KMS-11 (cell line): ENCODE results near the gene ZFYVE9.

ENCODE experiments used
- H2AFZ ChIP-seq: fragments of 200-600 bp; sonication (generic); 2 replicates; pipeline ENCODE4 v1.6.1; 2016; ENCODE audit warnings: antibody characterized with exemption, mixed run types, low read depth
- H3K27ac ChIP-seq: fragments of 200-600 bp; sonication (generic); 2 replicates; pipeline ENCODE4 v1.6.1; 2016; ENCODE audit warnings: mild to moderate bottlenecking, mixed run types
- H3K27me3 ChIP-seq: fragments of 200-600 bp; sonication (generic); 2 replicates; pipeline ENCODE4 v1.6.1; 2017; ENCODE audit warnings: mild to moderate bottlenecking, low read depth, mixed run types, moderate library complexity; ENCODE audit not compliant: insufficient read depth
- H3K36me3 ChIP-seq: fragments of 200-600 bp; sonication (generic); 2 replicates; pipeline ENCODE4 v1.6.1; 2017; ENCODE audit warnings: mild to moderate bottlenecking, mixed run types; ENCODE audit not compliant: insufficient read depth
- H3K4me1 ChIP-seq: fragments of 200-600 bp; sonication (generic); 2 replicates; pipeline ENCODE4 v1.6.1; 2016; ENCODE audit warnings: mild to moderate bottlenecking, low read depth, mixed run types; ENCODE audit not compliant: poor library complexity, severe bottlenecking
- H3K4me2 ChIP-seq: fragments of 200-600 bp; sonication (generic); 2 replicates; pipeline ENCODE4 v1.7.0; 2016; ENCODE audit warnings: mild to moderate bottlenecking, mixed run types
- H3K4me3 ChIP-seq: fragments of 200-600 bp; sonication (generic); IDR thresholded peaks from 2 replicates; pipeline ENCODE4 v1.6.1; 2017; ENCODE audit warnings: low read depth, low read length, mixed read lengths; ENCODE audit not compliant: insufficient read depth
- H3K79me2 ChIP-seq: fragments of 200-600 bp; sonication (generic); 2 replicates; pipeline ENCODE4 v1.6.1; 2016; ENCODE audit warnings: low read depth, mixed run types; ENCODE audit not compliant: insufficient read depth
- H3K9ac ChIP-seq: fragments of 200-600 bp; sonication (generic); 2 replicates; pipeline ENCODE4 v1.6.1; 2016; ENCODE audit warnings: mild to moderate bottlenecking, mixed run types
- H4K20me1 ChIP-seq: fragments of 200-600 bp; sonication (generic); 2 replicates; pipeline ENCODE4 v1.6.1; 2016; ENCODE audit warnings: mild to moderate bottlenecking, mixed run types; ENCODE audit not compliant: insufficient read depth
- TF ChIP-seq, protein P1 (sequence below): fragments of 200-600 bp; sonication (generic); conservative IDR thresholded peaks from 2 replicates; pipeline ENCODE4 v1.6.1; 2017; ENCODE audit warnings: low read depth, mild to moderate bottlenecking, antibody characterized with exemption, low read length, moderate library complexity, mixed read lengths

Gene ZFYVE9

DNA sequence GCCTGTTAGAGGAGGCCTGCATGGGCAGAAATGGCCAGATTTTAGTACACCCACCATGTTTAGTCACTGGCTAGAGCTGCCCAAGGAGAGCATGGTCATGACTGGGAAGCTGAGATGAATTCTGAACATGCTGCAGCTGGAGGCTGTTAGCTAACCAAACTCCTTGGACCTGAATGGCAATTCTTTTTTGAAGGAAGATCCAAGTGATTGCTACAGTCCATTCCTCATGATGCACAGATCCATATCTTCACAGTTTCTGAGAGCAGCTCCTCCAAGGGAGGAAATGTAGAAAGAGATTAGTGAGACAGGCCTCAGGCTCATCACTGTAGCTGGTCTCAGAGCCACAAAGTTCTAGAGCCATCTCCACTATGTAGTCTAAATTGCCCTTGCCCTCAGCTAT is 11.1 kb downstream of the ZFYVE9 start:
- Histone ChIP-seq H3K27me3 (no peaks in the 10 kb centered on the region), H3K27ac (no peak overlapping the region), H4K20me1 (no peaks in the 10 kb centered on the region), H2AFZ (no peak overlapping the region), H3K79me2 (no peaks in the 10 kb centered on the region; the same call in 1 of the 2 replicates), H3K4me2 (no peak overlapping the region), H3K36me3 (no peaks in the 10 kb centered on the region), H3K9ac (no peak overlapping the region), H3K4me3 (no peak overlapping the region), H3K4me1 (peaks cover 7% of the 10 kb centered on the region)
- TF ChIP-seq, protein P1, sequence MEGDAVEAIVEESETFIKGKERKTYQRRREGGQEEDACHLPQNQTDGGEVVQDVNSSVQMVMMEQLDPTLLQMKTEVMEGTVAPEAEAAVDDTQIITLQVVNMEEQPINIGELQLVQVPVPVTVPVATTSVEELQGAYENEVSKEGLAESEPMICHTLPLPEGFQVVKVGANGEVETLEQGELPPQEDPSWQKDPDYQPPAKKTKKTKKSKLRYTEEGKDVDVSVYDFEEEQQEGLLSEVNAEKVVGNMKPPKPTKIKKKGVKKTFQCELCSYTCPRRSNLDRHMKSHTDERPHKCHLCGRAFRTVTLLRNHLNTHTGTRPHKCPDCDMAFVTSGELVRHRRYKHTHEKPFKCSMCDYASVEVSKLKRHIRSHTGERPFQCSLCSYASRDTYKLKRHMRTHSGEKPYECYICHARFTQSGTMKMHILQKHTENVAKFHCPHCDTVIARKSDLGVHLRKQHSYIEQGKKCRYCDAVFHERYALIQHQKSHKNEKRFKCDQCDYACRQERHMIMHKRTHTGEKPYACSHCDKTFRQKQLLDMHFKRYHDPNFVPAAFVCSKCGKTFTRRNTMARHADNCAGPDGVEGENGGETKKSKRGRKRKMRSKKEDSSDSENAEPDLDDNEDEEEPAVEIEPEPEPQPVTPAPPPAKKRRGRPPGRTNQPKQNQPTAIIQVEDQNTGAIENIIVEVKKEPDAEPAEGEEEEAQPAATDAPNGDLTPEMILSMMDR: no peak

DNA sequence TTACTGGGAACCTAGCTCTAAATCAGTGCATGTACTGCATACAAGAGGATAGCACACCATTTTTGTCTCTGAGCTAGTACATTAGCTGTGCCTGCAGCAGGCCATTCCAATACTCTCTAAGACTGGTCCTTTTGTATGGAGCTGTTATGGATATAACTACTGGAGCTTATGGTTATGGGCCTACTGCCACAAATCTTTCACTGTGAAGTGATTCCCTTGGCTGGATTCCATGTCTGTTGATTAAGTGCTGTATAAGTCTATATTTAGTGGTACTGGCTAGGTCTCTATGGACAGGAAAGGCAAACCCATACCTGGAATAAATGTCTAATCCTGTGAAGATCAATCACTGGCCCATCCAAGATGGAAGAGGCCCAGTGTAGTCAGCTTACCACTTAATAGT is 12.0 kb downstream of the ZFYVE9 start:
- H3K36me3 ChIP-seq: no peaks in the 10 kb centered on the region
- H3K4me3 ChIP-seq: no peak overlapping the region
- no peak overlapping the region for H3K9ac ChIP-seq
- H3K27me3 ChIP-seq: no peaks in the 10 kb centered on the region
- no peak overlapping the region for H2AFZ ChIP-seq
- H4K20me1 ChIP-seq: no peaks in the 10 kb centered on the region
- no peak overlapping the region for H3K4me2 ChIP-seq
- TF ChIP-seq, protein P1: no peak
- H3K4me1 ChIP-seq: peaks cover 7% of the 10 kb centered on the region
- no peaks in the 10 kb centered on the region; the same call in 1 of the 2 replicates for H3K79me2 ChIP-seq
- H3K27ac ChIP-seq: no peak overlapping the region

GRCh38 chr1:52156460-52156859 is 14.6 kb downstream of the ZFYVE9 start:
- TF ChIP-seq, protein P1: no peak
- no peaks in the 10 kb centered on the region for H3K27me3 ChIP-seq
- H2AFZ ChIP-seq: no peak overlapping the region
- no peak overlapping the region for H3K4me2 ChIP-seq
- no peaks in the 10 kb centered on the region; the same call in 1 of the 2 replicates for H3K79me2 ChIP-seq
- no peaks in the 10 kb centered on the region for H3K36me3 ChIP-seq
- H3K4me3 ChIP-seq: no peak overlapping the region
- no peak overlapping the region for H3K9ac ChIP-seq
- no peak overlapping the region for H3K27ac ChIP-seq
- H3K4me1 ChIP-seq: no peaks in the 10 kb centered on the region
- H4K20me1 ChIP-seq: no peaks in the 10 kb centered on the region

GRCh38 chr1:52157582-52157981 is 15.7 kb downstream of the ZFYVE9 start:
- Histone ChIP-seq H3K36me3 (no peaks in the 10 kb centered on the region), H3K4me3 (no peak overlapping the region), H3K27ac (no peak overlapping the region), H3K4me2 (no peak overlapping the region), H3K4me1 (no peaks in the 10 kb centered on the region), H4K20me1 (no peaks in the 10 kb centered on the region), H3K79me2 (no peaks in the 10 kb centered on the region; the same call in 1 of the 2 replicates), H2AFZ (no peak overlapping the region), H3K27me3 (no peaks in the 10 kb centered on the region), H3K9ac (no peak overlapping the region)
- TF ChIP-seq, protein P1: no peak

- TF ChIP-seq, protein P1: no peak
- Histone ChIP-seq H3K79me2 (no peaks in the 10 kb centered on the region), H4K20me1 (no peaks in the 10 kb centered on the region), H3K4me3 (no peak overlapping the region), H3K9ac (no peak overlapping the region), H3K4me2 (no peak overlapping the region), H2AFZ (no peak overlapping the region), H3K4me1 (no peaks in the 10 kb centered on the region), H3K27me3 (no peaks in the 10 kb centered on the region), H3K27ac (no peak overlapping the region), H3K36me3 (no peaks in the 10 kb centered on the region)
These were observed 16.3 kb downstream of the ZFYVE9 start for GRCh38 chr1:52158218-52158617.
